GM19193 (cell line): ENCODE data around the gene RPS6KA2.

Experiments
- POLR2A ChIP-seq: IDR thresholded peaks from 4 replicates; pipeline ENCODE4 v1.6.1; 2011; ENCODE audit not compliant: insufficient read depth, insufficient read length; ENCODE audit errors: extremely low read depth

RPS6KA2 gene

GRCh38 chr6:166489301-166490155, 137.5 kb downstream of the RPS6KA2 start:
- no peak for TF ChIP-seq POLR2A

- no peak for TF ChIP-seq POLR2A
Observed at GRCh38 chr6:166488701-166489100, 138.3 kb downstream of the RPS6KA2 start.

- TF ChIP-seq POLR2A = no peak
Observed at GRCh38 chr6:166488076-166488685, 138.9 kb downstream of the RPS6KA2 start.

GRCh38 chr6:166487148-166487547, 139.9 kb downstream of the RPS6KA2 start:
- TF ChIP-seq POLR2A = no peak

- TF ChIP-seq POLR2A = no peak
Observed at GRCh38 chr6:166486536-166486880, 140.5 kb downstream of the RPS6KA2 start.

GRCh38 chr6:166485651-166486535, 141.2 kb downstream of the RPS6KA2 start:
- no peak for TF ChIP-seq POLR2A

- TF ChIP-seq POLR2A = no peak
Observed at GRCh38 chr6:166484863-166485262, 142.2 kb downstream of the RPS6KA2 start.

GRCh38 chr6:166483573-166484250, 143.3 kb downstream of the RPS6KA2 start:
- no peak for TF ChIP-seq POLR2A

GRCh38 chr6:166483026-166483425, 144.0 kb downstream of the RPS6KA2 start:
- TF ChIP-seq POLR2A = no peak

- TF ChIP-seq POLR2A = no peak
Observed at GRCh38 chr6:166478782-166479592, 148.1 kb downstream of the RPS6KA2 start.

GRCh38 chr6:166477647-166478365, 149.2 kb downstream of the RPS6KA2 start:
- no peak for TF ChIP-seq POLR2A

GRCh38 chr6:166476634-166477215, 150.3 kb downstream of the RPS6KA2 start:
- no peak for TF ChIP-seq POLR2A

- TF ChIP-seq POLR2A = no peak
Observed at GRCh38 chr6:166476061-166476591, 150.9 kb downstream of the RPS6KA2 start.
